GM20000 (cell line): ENCODE data around the gene CDK14.
A peak's percentile ranks its signal among the peaks of the same experiment; 100 is the strongest.

Source experiments
- DNase-seq: peaks from one replicate; pipeline ENCODE4 v3.0.0; 2012; ENCODE audit warnings: low spot score
- CTCF ChIP-seq: IDR thresholded peaks from 2 replicates; pipeline ENCODE4 v1.5.1; 2012; ENCODE audit warnings: mild to moderate bottlenecking, control low read depth; ENCODE audit errors: extremely low read depth, missing control alignments

The CDK14 gene

GRCh38 chr7:91088691-91089090 lies 492.6 kb downstream of the CDK14 start:
- DNase-seq = no peak
- no peak for TF ChIP-seq CTCF

GRCh38 chr7:91089382-91089963 lies 493.4 kb downstream of the CDK14 start:
- DNase-seq = peak; percentile 17
- TF ChIP-seq CTCF = peak; percentile 65

DNA sequence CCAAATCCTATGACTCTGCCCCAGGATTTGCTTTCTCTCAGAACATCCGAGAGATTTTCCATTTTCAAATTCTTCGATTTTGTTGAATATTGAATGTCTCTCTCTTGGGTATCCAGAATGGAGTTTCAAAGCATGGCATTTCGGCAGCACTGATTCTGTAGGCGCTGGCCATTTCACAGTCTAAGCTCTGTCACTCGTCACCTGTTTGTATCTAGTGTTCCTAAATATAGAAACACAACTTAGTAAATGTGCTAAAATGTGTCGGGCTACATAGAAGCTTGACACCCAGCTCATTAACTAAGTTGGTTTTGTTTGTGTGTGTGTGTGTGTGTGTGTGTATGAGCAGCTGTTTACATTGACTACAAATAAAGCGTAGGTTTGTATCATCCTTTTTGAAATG lies 494.6 kb downstream of the CDK14 start:
- DNase-seq = no peak
- no peak for TF ChIP-seq CTCF

- TF ChIP-seq CTCF = no peak
These were observed 495.5 kb downstream of the CDK14 start for GRCh38 chr7:91091631-91092030.

DNA sequence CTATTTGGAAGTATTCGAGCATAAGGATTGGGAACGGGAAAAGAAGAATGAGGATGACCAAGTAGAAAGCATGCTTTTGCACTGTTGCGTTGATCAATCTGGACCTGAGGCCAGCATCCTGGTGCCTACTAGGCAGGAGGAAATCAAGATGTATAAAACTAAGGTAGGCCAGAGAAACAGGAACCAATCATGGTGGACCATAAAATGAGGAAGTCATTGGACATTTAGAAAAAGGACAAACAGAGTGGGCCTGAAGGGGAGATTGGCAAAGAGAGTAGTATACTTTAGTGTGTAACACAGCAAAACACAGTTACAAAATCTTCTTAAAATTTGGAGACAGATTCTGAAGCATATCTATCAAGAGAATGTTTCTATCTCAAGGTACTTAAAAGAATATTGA lies 497.1 kb downstream of the CDK14 start:
- no peak for TF ChIP-seq CTCF
- no peak for DNase-seq

More at GRCh38 chr7:91091631-91092030, 495.5 kb downstream of the CDK14 start:
- no peak for DNase-seq

DNA sequence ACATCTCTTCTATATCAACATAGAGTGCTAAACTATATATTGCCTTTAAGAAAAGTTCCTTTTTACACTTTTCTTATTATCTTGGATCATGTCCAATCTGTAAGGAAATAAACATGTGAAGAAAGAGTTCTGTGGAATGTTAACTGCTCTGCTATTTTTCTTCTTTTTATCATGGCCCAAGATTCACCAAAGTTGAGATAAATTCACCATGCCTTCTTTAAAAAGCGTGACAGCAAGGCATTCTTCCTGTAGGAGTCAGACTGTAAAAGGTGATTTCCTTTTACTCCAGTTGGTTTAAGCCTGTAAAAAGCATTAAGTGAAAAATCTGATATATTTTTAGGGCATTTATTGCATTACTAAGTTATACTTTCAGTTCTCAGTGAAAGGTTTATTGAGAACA lies 502.4 kb downstream of the CDK14 start:
- no peak for DNase-seq
- no peak for TF ChIP-seq CTCF

DNA sequence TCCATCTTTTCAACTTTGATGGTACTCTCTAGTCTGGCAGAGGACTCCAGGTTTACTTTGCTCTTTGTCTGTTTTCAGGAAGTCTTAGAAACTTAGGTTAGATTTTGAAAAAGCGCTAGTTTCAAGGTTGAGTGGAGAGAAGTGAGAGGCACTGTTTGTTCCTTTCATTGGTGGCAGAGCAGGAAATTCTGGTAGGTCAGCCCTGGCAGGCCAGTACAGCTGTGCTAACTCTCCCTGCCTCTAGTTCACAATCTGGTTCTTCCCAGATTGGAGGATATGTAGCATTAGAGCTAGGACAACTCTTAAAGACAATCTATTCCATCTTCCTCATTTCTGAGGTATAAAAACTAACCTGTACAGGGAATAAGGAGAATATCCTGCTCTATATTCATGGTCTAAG lies 507.2 kb downstream of the CDK14 start:
- no peak for DNase-seq
- no peak for TF ChIP-seq CTCF
